Putamen (tissue), 1 donor: Measurements from ENCODE around the gene KRTAP11-1.

Experiments
- DNase-seq: peaks from one replicate; pipeline ENCODE4 v3.0.0-alpha.2; 2016; ENCODE audit warnings: low spot score

Gene KRTAP11-1, protein sequence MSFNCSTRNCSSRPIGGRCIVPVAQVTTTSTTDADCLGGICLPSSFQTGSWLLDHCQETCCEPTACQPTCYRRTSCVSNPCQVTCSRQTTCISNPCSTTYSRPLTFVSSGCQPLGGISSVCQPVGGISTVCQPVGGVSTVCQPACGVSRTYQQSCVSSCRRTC

DNA sequence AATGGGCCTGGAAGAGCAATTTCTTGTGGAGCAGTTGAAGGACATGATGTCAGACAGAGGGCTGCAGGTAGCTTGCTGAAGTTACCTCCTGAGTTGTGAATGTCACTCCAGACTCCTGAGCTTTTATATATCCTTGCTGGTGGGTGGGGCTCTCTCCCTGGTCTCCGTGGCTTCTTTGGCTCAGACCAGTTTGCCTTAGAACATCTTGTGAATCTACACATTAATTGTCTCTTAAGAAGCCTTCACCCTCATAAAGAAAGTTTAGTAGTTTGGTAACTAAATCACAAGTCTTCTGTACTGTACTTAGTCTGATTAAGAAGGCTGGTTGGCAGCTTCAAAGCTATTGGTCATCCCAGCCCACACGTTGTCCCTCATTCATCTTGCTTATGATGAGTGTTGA is at the start of gene KRTAP11-1:
TSS of gene KRTAP11-1 (minus strand) at position 101 of the 400 bp plus-strand sequence. CDS start at position 45, 56 bp downstream.
- DNase-seq = no peak

DNA sequence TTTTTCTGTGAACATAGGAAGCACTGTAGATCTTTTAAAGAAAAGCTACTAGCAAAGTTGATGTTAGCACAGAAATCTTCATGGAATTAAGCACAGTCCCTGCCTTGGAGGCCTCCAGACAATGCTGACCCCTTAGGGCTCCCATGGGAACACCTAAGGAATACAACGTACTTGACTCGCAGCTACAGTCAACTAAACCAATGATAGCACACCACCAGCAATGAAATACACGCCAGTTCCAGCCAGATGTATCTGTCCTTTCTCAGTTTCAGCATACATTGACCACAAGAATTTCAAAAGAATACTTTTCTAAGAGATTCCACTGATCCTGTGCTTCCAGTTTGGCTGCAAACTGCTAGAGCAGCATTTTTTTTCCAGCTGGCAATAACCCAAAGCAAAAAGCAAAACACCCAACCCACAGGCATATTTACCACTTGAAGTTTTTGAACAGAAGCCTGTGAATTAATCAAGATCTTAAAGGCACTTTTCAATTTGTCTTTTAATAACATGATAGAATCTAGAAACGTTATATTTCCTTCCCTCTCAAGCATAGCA is 42.8 kb upstream of the KRTAP11-1 start:
- no peak for DNase-seq

DNA sequence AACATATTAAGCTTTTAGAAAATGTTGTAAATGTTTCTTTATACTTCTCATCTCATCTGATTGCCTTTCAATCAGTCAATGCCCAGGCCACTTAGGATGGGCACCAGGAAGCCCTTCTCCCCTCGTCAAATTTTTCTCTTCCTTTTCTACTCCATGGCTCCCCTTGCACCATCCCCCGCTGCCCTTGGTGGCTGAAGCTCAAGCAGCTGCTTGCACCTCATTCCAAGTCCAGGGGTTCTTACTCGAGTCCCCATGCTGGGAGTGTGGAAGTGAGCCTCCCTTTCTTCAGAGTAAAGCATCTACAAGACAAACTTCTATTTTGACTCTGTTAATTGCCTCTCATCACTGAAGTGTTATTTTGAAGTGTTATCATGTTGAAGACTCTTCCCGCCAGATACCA is 39.7 kb upstream of the KRTAP11-1 start:
- no peak for DNase-seq

DNA sequence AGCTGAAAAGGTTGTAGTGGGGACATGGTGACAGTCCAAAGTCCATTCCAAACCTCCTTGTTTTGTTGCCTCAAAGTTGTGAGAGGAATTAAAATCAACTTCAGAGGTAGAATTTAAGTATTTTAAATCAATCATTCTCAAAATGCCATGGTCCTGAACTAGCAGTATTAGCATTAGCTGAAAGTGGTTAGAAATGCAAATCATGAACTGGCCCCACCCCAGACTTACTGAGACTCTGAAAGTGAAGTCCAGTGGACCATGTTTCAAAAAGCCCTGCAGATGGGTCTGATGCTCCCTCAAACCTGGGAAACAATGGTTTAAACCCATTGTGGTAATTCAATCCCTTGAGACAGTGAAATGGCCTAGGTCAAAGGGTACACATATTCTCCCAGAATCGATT is 36.2 kb upstream of the KRTAP11-1 start:
- no peak for DNase-seq

DNA sequence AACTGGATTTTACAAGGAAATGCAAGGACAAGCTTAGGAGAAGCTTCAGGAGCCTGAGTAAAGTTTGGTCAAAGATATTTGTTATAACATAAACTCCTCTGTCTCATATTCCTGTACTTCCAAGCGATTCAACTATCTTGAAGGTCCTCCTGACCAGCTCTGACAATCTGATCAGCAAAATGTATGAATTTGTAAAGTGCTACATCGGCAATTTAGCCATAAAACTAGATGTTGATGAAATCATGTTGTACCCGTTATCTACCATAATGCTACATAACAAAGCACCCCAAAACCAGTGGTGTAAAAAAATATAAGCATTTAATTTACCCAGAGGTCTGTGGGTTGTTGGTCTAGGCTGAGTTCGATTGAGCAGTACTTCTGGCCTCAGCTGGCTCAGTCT is 19.5 kb upstream of the KRTAP11-1 start:
- DNase-seq = no peak

DNA sequence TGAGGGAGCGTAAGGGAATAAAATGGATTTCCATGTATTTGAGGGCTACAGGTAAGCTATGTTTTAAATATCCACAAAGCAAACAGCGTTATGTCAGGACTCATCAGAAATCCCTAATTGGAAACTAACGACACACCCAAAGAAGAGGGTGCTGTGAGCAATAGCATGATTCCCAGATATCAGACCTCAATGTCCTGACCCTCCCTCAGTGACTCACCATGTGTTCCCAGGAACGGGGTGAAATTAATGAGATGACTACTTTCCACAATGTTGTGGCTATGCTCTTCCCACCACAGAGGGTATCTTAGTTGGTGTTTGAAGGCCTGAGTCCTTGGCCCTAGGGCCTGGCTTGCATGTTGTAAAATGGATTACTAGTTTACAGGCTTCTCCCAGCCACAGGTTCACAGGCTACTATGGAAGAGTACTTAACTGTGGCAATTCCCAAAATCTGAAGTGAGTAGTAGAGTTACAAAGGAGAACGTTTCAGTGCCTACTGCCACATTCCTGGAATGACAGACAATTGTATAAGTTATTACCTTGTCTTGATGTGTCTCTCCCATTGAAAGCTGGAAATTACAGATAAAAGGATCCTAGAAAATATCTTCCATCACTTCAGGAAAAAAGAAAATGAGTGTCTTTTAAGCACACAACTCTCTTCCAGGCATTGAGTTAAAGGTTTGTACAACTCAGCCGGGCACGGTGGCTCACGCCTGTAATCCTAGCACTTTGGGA is 1.7 kb upstream of the KRTAP11-1 start:
- DNase-seq = no peak

DNA sequence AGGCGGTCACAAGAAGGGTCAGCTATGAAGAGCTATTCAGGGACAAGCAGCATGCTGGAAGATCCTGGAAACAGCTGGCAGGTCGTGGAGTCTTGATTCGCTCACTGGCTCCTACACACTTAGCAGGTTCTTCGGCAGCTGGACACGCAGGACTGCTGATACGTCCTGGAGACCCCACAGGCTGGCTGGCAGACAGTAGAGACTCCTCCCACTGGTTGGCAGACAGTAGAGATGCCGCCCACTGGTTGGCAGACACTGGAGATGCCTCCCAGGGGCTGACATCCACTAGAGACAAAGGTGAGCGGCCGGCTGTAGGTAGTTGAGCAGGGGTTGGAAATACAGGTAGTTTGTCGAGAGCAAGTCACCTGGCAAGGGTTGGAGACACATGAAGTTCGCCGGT is 466 bp downstream of the KRTAP11-1 start:
- no peak for DNase-seq

DNA sequence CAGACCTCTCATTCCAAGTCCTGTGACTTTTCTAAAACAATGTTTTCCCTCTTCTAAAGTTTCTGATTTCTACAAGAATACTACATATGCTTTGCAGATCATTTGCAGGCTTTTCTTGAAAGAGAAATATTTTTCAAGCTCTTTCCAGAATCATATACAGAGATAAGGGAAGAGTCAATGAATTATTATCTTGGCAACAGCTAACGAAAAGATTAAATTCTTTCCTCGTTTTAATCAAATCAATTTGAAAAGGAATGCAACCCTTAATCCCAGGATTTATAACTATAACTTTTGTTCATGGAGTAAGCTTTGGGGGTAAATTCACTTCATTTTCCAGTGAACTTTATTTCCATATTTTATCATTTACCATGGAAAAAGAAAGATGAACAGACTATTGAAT is 6.9 kb downstream of the KRTAP11-1 start:
- DNase-seq = no peak

DNA sequence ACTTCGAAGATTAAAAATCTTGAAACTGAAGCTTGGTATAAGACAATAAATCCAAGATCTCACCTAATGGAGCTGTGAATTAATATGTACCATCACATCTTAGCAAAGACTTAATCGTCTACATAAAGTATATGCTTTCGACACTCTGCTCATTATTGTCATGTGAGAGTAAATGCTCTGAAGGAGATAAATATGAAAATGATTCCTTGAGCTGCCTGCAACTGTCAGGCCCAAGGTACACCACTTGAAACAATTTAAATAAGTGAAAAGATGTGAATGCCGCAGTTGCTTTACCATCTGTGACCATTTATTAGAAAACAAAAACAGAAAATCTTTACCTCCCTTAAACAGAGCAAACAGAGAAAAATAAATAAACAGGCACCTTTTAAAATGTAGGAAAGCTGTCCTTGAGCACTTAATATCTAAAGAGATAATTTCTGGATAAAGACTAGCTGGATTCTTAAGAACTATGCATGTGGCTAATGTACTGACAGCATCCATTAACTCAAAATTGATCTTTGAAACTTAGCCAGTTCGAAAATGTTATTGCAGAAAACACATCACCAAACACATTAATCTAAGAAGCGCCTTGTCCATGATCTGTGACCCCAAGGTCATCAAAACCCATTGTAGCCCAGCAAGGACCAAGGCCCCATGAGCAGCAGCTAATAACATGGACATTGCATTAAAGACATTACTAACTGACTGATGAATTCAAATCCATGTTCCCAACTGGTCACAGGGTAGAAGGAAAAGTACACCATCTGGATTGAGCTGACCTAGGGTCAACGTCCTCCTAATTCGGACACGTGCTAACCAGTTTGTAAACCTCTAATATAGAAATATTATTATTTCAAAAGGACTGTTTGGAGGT is 33.5 kb downstream of the KRTAP11-1 start:
- no peak for DNase-seq

DNA sequence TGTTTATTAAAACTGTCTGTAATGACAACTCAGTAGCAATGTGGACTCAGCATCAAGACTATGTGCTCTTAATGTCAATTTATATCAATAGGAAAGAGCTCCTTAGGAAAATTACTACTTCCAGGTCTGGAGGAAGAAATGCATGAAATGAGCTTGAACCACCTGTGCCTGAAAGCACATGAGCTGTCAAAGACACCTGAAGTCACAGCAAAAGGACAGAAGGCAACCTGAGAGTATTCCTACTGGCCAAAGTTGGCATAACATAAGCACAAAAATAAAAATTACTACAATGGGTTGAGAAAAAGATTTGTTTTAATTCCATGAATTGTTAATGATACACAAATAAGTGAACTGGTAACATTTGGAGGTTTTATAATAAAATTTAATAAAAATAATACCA is 38.4 kb downstream of the KRTAP11-1 start:
- no peak for DNase-seq

DNA sequence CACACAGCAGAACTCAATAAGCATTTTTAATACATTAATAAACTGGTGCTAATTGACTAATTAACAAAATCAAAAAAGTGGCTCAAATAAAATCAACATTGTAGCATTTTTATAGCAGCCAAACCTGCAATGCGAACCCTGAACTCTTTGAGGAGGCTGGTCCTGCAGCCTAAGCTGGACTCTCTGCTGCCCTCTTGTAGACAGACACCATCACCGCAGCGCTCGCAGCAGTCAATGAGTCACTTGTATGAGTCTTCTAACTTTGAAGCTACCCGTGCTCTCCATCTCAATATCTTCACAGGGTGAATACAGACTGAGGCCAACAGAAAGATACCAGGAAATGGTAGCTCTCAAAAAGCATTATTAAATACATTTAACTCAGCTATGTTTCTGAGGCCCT is 42.1 kb downstream of the KRTAP11-1 start:
- DNase-seq = no peak

DNA sequence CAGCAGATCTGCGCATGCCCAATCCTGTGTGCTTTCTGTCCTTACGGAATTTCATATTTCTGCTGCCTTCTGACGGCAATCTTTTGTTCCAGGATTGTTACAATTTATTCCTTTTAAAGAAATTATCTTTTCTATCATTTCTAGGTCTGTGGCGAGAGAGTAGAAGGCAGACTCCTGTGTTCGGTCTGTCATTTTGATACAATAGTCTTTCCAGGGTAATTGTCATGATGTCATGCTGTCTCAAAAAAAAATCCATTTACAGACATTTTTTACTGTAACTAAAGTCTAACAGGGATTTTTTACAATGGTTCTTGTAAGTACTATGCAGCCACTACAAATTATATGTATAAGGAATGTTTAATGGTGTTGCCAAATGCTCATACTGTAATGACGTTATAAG is 42.8 kb downstream of the KRTAP11-1 start:
- no peak for DNase-seq

DNA sequence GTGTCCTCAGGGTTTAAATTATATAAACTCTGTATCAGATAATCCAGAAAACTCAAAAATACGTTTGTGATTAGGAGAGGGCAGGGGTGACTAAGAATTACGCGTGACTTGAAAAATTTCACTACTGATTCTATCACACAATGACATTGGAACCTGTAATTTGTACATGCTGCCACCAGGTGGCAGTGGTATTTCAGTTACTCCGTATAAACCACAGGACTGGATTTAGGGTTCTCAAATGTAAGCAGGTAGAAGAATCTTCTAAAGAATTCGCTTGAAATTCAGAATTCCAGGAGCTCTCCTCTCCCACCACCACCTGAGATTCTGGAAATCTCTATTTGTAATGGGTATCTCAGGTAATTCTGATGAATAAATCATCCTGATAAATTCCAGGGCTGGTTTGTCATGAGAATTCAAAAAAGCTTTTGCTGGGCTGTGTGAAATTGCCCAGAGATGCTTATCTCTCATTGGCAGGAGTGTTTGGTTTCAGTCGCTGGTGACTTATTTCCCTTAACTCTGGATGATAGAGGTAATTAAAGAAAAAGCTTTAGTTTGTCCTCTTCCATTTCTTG is 50.1 kb downstream of the KRTAP11-1 start:
- no peak for DNase-seq
